Measurements from ENCODE around the gene S1PR4.

GRCh38 chr19:3189702-3190469 is 11.3 kb downstream of the S1PR4 start:
- TF ChIP-seq POLR2AphosphoS5 (IDR thresholded peaks at IDR 0.05; ENCODE audit: low read depth, low read length) (no peak), TAF1 (IDR thresholded peaks at IDR 0.05; ENCODE audit: borderline replicate concordance, low read depth, low read length) (no peak), POLR2A (IDR thresholded peaks at IDR 0.05; ENCODE audit: low read depth, low read length) (no peak)

All from GM12892 (cell line).